Neural cell (in vitro differentiated cells): ENCODE data around the gene TSPAN16.

ENCODE experiments used
- EP300 ChIP-seq: fragments of 450-650 bp; conservative IDR thresholded peaks from 2 replicates; pipeline ENCODE4 v1.6.1; 2014; ENCODE audit warnings: antibody characterized with exemption, mild to moderate bottlenecking, moderate library complexity; ENCODE audit not compliant: poor library complexity, severe bottlenecking
- EZH2 ChIP-seq: fragments of 200-600, 300-800 bp; shearing (Covaris generic), sonication (generic); IDR thresholded peaks from 2 replicates; pipeline ENCODE4 v1.6.1; 2014; ENCODE audit warnings: antibody characterized with exemption, low read length, borderline replicate concordance, mild to moderate bottlenecking; ENCODE audit not compliant: insufficient read depth, poor library complexity, severe bottlenecking
- RAD21 ChIP-seq: fragments of 450-650 bp; conservative IDR thresholded peaks from 2 replicates; pipeline ENCODE4 v1.6.1; 2014; ENCODE audit warnings: antibody characterized with exemption, mild to moderate bottlenecking, moderate library complexity
- TAF1 ChIP-seq: IDR thresholded peaks from 2 replicates; pipeline ENCODE4 v1.6.1; 2012; ENCODE audit warnings: low read depth
- TF ChIP-seq, protein P1 (sequence below): fragments of 450-650 bp; IDR thresholded peaks from 2 replicates; pipeline ENCODE4 v1.5.1; 2014; ENCODE audit warnings: antibody characterized with exemption, mild to moderate bottlenecking, moderate library complexity; ENCODE audit not compliant: poor library complexity, severe bottlenecking
- TF ChIP-seq, protein P2 (sequence below): IDR thresholded peaks from 2 replicates; pipeline ENCODE4 v1.6.1; 2012; ENCODE audit warnings: borderline replicate concordance

DNA sequence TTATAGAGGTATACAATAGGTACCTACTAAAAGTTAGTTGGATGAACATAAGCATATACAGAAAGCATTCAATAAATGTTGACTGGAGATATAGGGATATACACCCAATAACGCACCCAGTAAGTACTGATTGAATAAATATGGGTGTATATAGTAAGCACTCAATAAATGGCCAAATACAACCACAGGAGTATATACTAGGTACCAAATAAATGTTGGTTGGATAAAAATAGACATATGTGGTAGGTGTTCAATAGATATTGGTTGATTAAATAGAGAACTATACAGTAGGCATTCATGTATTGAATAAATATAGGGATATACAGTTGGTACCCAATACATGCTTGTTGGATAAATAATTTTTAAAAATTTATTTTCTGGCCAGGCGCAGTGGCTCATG, 47.1 kb upstream of the TSPAN16 start:
- TF ChIP-seq TAF1 (no peak), RAD21 (no peak), EP300 (no peak), EZH2 (no peak)
- TF ChIP-seq, protein P1, sequence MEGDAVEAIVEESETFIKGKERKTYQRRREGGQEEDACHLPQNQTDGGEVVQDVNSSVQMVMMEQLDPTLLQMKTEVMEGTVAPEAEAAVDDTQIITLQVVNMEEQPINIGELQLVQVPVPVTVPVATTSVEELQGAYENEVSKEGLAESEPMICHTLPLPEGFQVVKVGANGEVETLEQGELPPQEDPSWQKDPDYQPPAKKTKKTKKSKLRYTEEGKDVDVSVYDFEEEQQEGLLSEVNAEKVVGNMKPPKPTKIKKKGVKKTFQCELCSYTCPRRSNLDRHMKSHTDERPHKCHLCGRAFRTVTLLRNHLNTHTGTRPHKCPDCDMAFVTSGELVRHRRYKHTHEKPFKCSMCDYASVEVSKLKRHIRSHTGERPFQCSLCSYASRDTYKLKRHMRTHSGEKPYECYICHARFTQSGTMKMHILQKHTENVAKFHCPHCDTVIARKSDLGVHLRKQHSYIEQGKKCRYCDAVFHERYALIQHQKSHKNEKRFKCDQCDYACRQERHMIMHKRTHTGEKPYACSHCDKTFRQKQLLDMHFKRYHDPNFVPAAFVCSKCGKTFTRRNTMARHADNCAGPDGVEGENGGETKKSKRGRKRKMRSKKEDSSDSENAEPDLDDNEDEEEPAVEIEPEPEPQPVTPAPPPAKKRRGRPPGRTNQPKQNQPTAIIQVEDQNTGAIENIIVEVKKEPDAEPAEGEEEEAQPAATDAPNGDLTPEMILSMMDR: no peak
- TF ChIP-seq, protein P2, sequence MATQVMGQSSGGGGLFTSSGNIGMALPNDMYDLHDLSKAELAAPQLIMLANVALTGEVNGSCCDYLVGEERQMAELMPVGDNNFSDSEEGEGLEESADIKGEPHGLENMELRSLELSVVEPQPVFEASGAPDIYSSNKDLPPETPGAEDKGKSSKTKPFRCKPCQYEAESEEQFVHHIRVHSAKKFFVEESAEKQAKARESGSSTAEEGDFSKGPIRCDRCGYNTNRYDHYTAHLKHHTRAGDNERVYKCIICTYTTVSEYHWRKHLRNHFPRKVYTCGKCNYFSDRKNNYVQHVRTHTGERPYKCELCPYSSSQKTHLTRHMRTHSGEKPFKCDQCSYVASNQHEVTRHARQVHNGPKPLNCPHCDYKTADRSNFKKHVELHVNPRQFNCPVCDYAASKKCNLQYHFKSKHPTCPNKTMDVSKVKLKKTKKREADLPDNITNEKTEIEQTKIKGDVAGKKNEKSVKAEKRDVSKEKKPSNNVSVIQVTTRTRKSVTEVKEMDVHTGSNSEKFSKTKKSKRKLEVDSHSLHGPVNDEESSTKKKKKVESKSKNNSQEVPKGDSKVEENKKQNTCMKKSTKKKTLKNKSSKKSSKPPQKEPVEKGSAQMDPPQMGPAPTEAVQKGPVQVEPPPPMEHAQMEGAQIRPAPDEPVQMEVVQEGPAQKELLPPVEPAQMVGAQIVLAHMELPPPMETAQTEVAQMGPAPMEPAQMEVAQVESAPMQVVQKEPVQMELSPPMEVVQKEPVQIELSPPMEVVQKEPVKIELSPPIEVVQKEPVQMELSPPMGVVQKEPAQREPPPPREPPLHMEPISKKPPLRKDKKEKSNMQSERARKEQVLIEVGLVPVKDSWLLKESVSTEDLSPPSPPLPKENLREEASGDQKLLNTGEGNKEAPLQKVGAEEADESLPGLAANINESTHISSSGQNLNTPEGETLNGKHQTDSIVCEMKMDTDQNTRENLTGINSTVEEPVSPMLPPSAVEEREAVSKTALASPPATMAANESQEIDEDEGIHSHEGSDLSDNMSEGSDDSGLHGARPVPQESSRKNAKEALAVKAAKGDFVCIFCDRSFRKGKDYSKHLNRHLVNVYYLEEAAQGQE: no peak
